GM21723 (cell line): ENCODE results near the gene POMT1.
"Not testable (repeated sequence)": the region's sequence is repeated elsewhere in the genome, so short reads cannot be mapped to it uniquely, and the experiment has no call there.

Experiments
- ATAC-seq: cut with Tn5 transposase; IDR thresholded peaks from one replicate; pipeline ENCODE4 v1.9.1; 2021; ENCODE audit warnings: mild to moderate bottlenecking, moderate library complexity; ENCODE audit not compliant: unreplicated experiment

POMT1 gene

DNA sequence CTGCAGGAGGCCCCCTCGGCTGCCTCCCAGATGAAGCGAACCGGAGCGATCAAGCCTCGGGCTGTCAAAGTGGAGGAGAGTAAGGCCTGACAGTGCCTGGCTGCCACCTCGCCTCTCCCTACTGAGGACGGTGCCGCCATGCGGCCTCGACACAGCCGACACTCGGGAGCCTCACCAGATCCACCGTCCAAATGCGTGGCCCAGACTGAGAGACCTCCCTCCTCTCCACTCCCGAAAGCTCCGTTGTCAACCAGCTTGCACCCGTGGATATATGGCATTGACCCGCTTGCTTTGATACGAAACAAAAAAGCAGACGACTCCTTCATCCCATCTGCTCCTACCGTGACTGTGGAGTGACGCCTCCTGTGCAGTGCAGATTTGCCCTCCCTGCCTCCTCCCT lies 6.9 kb upstream of the POMT1 start:
- no peak for ATAC-seq

DNA sequence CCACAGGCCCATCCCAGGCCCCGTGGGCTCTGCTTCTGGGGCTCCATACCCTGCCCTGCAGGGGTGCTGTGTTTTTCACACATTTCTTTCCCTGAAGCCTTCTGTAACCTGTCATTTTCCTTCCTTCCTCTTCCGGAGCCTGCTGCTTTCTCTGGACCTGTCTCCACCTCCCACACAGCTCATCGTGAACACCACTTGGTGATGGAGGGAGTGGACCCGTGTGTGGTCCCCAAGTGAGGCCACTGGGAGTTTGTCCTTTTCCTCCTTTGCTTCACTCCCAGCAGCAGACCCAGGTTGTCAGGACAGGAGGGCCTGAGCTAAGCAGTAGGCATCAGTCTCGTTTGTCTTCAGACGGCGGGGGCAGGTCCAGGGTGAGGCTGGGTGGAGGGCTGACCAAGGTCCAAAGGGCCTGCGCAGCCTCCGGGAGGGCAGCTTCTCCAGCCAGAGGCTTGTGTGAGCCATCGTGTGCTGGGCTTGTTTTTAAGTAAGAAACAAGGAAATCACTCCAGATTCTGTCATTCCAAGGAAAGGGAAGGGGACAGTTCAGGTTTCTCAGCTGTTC lies 5.8 kb upstream of the POMT1 start:
- ATAC-seq, result no peak

DNA sequence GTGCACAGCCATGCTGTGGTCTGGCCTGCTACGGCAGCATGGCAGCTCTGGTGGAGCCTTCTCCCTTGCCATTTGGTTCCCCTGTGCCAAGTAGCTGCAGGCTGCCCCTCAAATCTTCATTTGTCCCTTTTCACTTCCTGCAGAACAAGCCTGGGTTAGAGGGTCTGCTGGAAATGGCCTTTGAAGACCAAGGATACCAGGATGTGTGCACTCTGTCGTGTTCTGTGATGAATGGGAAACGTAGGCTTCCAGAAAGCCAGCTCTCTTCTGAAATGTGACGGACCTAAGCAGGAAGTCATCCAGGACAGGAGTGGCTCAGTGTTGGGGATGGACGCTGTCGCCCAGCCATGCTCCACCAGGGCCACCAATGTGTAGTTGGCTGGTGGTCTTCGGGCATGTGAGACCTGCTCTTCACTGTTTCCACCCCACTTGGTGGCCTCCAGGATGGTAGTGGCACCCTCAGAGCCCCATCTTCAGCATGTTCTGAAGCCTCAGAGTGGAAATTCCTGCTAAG lies 3.4 kb upstream of the POMT1 start:
- ATAC-seq, result no peak

DNA sequence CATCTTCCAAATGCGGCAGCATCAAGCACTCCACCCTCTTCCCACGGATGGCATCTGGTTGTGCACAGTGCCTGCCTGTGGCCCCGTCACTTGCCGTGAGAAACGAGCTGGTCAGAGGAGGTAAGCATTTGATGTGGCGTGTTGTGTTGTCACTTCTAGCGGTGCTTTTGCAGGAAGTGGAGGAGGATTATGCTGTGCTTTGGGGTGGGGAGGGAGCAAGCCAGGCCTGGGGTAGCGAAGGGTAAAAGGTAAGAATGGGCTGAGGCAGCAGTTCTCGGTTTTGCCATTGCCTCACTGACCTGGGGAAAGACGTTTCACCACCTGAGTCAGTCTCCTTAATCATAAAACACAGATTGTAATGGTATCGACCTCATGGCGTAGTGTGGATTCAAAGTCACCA lies 2.3 kb upstream of the POMT1 start:
- no peak for ATAC-seq

DNA sequence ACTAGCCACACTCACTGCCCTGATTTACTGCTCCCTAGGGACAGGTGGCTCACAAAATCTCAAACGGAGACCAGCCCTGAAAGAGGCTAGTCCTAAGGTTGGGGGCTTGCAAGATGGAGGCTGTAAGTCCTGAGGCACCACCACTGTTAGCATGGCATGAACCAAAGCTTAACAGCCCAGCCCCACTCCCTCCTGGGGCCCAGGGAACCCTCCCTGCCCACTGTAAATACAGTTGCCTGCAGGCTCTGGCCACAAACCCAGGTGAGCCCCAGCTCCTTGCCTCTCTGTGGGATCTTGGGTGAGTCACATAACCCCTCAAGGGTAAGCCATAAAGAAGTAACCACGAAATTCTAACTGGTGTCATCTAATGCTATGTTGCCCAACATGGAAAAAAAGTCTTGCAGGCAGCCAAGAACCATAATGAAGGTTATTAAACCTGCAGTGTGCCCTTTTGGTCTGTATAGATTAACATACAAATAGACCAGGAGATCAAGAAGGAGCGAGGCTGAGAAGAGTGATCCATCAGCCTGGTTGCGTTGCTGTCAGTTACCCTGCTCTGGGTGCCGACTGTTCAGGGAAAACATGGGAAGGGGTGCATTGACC lies 1.7 kb upstream of the POMT1 start:
- ATAC-seq, result no peak

DNA sequence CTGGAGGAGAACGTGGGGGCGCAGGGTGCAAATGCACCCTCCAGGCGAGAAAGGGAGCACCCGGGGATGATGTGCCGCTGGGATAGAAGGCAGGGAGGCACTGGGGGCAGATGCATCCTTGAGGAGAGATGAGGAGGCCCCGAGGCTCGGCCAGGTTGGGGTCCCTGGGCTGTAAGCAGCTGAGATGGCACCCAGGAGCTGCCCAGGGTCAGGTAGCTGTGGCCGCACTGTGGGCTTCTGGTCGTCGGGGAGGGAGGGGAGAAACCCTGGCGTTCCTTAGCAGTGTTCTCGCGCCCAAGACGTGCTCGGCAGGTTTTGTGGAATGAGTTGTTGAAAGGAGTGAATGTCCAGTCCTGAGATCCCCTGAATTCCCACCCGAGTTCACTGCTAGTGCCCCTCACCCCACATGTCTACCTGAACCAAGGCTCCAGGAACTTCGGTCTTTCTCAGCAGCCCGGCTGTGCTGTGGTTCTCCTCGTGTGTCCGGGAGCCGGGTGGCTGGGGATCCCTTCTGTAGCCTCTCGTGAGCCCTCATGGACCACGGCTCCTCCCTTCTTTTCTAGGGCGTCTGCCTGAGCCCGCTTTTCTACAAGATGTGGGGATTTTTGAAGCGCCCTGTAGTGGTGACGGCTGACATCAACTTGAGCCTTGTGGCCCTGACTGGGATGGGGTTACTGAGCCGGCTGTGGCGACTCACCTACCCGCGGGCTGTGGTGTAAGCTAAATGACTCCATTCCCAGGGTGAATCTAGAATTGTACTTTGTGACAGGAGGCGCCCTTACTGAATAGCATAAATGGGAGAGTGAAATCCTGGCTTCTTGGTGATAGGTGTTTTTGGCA lies 1.1 kb downstream of the POMT1 start:
- ATAC-seq, result peak; percentile 8

DNA sequence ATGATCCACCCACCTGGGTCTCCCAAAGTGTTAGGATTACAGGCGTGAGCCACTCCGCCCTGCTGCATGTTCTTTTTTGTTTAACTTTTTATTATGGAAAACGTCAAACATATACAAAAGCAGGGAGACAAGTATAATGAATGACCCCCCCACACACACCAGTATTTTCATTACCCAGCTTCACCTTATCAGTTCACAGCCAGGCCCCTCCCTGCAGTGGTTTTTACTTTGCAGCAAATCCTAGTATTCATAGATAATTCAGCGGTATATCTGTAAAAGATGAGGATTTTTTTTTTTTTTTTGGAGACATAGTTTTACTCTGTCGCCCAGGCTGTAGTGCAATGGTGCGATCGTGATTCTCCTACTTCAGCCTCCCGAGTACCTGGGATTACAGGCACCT lies 2.3 kb downstream of the POMT1 start:
- ATAC-seq, result no peak

DNA sequence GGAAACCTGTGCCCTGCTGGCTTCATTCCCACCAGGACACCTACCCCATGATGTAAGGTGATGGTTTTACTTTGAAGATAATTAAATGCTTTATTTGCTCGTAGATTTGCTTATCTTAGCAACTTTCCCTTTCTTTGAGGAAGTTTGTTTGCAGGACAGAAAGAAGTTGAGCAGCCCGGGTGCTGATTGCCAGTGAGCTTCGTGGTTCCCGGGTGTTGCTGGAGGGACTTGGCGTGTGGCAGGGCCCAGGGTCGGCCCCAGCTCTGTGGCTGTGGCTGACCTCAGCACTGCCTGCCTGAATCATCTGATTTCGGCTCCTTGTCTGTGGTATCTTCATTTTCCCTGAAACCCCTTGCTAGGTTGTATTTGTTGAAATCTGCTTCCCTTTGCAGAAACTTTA lies 8.7 kb downstream of the POMT1 start:
- no peak for ATAC-seq

DNA sequence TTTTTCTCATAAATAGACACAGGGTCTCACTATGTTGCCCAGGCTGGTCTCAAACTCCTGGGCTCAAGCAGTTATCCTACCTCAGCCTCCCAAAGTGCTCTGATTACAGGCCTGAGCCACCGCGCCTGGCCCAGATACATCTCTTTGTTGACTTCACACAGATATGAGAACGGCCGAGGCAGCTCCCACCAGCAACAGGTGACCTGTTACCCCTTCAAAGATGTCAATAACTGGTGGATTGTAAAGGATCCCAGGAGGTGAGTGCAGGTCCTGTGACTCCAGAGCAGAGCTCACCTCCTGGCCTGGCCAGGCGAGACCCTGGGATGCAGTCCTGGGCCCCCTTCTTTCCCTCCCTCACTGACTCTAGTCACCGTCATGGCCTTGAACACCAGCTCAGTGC lies 9.2 kb downstream of the POMT1 start:
- ATAC-seq, result no peak

DNA sequence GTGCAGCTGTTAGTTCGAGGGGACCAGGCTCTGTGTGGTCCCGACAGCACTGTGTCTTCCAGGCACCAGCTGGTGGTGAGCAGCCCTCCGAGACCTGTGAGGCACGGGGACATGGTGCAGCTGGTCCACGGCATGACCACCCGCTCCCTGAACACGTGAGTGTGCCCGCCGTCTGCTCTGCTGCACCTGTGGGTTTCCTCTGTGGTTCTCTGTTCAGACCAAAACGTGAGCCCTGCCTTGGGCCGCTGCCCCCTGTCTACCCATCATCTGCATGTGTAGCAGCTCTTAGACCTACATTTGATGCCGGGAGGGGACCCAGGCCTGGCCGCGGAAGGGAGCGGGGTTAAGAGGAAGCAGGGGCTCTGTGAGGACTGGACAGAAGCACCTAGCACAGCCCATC lies 10.5 kb downstream of the POMT1 start:
- ATAC-seq, result no peak

DNA sequence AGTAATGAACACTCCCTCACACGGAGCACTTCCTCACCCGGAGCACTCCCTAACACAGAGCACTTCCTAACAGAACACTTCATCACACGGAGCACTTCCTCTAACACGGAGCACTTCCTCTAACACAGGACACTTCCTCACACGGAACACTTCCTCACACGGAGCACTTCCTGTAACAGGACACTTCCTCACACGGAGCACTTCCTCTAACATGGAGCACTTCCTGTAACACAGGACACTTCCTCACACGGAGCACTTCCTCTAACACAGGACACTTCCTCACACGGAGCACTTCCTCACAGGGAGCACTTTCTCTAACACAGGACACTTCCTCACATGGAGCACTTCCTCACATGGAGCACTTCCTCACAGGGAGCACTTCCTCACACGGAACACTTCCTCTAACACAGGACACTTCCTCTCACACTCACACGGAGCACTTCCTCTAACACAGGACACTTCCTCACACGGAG lies 12.9 kb downstream of the POMT1 start:
- ATAC-seq, result not testable (repeated sequence)

DNA sequence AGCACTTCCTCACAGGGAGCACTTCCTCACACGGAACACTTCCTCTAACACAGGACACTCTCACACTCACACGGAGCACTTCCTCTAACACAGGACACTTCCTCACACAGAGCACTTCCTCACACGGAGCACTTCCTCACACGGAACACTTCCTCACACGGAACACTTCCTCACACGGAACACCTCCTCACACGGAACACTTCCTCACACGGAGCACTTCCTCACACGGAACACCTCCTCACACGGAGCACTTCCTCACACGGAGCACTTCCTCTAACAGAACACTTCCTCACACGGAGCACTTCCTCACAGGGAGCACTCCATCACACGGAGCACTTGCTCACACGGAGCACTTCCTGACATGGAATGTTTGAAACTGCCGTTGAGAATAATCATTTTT lies 13.4 kb downstream of the POMT1 start:
- no peak for ATAC-seq

DNA sequence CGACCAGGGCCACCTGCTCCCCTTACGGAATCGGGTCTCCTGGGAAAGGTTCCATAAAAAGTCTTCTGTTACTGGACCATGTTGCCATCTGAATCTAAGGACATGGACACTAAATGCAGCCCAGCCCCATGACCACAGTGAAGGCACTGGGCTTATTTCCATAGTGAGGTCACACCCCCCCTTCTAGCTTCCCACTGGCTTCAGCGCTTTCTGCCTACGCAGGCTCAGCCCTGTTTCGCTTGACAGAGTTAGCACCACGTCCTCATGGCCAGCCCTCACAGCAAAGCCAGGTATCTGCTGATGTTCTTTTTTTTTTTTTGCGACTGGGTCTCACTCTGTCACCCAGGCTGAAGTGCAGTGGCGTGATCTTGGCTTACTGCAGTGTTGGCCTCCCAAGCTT lies 14.2 kb downstream of the POMT1 start:
- ATAC-seq, result no peak

DNA sequence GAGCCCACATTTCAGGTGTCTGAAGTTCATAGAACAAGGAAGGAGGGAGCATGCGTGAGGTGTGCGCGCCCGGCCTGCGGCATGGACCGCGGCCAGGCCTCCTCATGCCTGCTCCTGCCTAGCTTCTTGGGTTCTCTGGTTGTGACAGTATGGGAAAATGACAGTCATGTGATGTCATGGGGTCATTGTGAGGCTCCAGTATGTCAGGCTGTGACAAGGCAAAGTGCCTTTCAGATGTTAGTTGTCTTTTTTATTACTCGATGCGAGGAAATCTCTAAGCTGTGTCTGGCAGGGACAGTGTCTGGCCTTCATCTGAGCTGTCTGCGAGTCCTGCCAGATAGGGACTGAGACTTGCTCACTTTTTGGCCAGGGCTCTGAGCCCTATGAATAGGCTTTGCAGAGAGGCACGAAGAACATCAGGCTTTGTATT lies 15.1 kb downstream of the POMT1 start:
- no peak for ATAC-seq

DNA sequence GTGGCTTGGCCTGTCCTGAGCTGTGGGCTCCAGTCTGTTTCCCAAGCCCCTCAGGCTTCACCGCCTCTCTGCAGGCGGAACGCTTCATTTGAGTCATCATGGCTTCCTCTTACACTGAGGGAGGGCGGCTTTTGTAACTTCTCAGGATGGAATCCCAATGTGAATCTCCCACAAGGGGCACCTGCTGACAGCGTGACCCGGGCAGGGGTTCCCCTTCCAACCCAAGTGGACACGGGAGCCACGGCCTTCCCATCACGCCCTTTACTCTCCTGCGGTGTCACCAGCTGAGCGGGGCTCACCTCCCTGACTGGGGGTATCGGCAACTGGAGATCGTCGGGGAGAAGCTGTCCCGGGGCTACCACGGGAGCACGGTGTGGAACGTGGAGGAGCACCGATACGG lies 15.8 kb downstream of the POMT1 start:
- ATAC-seq, result no peak

DNA sequence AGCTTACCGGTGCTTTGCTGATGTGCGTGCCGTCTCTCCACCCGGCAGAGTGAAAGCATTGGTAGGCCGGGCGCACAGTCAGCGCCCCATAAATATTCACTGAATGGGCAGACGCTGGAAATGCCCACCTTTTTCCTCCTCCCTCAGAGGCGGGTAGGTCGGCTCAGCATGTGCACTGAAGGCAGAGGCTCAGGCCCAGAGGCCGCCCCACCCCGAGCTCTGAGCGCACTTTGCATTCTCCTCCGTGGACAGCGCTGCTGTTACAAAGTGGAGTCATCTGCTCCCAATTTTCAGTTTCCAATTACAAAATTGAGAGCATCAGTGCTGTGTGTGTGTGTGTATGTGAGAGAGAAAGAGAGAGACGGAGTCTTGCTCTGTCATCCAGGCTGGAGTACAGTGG lies 17.8 kb downstream of the POMT1 start:
- no peak for ATAC-seq

DNA sequence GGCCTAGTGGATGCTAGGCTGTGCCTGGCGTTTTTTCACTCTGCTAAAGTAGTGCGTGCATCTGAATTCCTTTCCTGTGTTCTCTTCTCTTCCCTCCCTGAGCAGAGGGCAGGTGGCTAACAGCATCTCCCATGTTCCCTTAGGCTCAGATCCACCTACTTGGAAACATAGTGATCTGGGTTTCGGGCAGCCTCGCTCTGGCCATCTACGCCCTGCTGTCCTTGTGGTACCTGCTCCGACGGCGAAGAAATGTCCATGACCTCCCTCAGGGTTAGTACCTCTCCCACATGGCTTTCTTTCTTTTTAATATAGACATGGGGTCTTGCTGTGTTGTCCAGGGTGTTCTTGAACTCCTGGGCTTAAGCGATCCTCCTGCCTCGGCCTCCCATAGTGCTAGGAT lies 18.5 kb downstream of the POMT1 start:
- no peak for ATAC-seq

DNA sequence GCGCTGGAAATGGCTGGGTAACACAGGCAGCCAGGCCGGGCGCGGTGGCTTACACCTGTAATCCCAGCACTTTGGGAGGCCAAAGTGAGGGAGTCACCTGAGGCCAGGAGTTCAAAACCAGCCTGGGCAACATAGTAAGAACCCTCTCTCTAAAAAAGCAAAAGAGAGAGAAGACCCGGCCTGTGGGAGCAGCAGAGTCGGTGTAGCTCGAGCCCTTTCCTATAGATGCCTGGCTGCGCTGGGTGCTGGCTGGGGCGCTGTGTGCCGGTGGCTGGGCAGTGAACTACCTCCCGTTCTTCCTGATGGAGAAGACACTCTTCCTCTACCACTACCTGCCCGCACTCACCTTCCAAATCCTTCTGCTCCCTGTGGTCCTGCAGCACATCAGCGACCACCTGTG lies 19.1 kb downstream of the POMT1 start:
- no peak for ATAC-seq

DNA sequence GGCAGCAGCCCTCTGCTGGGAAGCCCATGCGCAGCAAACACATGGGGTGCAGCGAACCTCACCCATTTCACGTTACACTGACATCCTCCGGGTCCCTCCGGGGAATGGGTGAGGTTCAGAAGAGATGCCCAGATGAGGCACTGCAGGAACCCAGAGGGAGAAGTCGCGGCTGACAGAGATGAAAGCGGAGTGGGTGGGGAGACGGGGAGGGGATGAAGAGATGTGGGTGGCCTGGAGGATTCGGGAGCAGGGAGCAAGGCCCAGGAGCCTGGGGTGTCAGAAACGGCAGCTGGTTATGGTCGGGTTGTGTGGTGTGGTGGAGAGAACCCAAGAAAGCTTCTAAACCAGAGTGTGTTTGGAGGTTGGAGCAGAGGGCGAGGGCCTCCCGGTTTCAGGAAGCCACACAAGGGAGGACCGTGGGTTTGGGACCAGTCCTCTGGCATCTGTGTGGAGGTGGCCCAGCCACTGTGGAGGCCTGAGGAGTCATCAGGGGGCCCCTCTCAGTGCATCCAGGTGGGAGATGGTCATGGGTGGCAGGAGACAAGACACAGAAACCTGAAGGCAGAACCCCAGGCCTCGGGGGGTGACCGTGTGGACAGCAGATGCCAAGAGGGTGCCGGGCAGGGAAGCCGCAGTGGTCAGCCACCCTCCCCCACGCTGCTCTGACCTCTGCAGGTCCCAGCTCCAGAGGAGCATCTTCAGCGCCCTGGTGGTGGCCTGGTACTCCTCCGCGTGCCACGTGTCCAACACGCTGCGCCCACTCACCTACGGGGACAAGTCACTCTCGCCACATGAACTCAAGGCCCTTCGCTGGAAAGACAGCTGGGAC lies 19.8 kb downstream of the POMT1 start:
- ATAC-seq, result no peak

DNA sequence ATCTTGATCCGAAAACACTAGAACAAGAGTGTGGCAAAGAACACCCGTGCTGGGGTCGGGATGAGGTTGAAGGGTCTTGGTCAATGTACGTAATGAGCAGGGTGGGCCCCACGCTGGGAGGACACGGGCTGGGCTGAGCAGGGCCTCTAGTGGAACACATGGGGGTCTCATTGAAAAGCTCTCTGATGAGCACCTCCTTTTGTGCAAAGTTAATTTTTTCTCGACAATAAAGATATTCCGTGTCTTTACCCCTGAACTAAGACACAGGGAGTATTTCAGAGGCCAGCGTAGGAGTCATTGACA lies 20.3 kb downstream of the POMT1 start:
- ATAC-seq, result no peak
